ENCODE results near the gene AHI1. TPM values are rescaled to one million over a fixed set of nuclear protein-coding genes. Genes with fewer than 3 reads are reported as not detected.

Gene AHI1
- polyA plus RNA-seq (2013, experiment 1 of 2): 14.2 TPM
- polyA plus RNA-seq (2013, experiment 2 of 2): 13.9 TPM

- Histone ChIP-seq H3K4me2 (ENCODE audit: low read length, poor library complexity, severe bottlenecking) (peak within 1 kb of the TSS; percentile 84), H3K9me3 (ENCODE audit: control insufficient read depth, low read length) (no peaks in the 10 kb centered on the region), H3K18ac (ENCODE audit: low read depth in 1 of 2, low read length in 2 of 2) (peak within 1 kb of the TSS; percentile 81 to 82), H3K23ac (ENCODE audit: low read length in 2 of 2) (peak within 1 kb of the TSS; percentile 22 to 89), H2BK12ac (ENCODE audit: low read length in 2 of 2) (peak within 1 kb of the TSS in 1 of 2 experiments; percentile 84), H3K14ac (ENCODE audit: low read length in 2 of 2) (peak within 1 kb of the TSS; percentile 51 to 98), H3K36me3 (ENCODE audit: control insufficient read depth in 1 of 2, insufficient read depth in 2 of 2, low read depth in 1 of 2, low read length in 2 of 2) (peaks cover 0 to 24% of the 10 kb centered on the region in 2 experiments), H4K8ac (ENCODE audit: low read length) (peak within 1 kb of the TSS; percentile 19), H4K91ac (ENCODE audit: low read length) (peak within 1 kb of the TSS; percentile 6), H2BK15ac (ENCODE audit: low read depth, poor library complexity, severe bottlenecking) (peak within 1 kb of the TSS; percentile 88), H3K4ac (ENCODE audit: low read depth in 1 of 2, low read length in 2 of 2) (peak within 1 kb of the TSS; percentile 46 to 92), H3K9ac (ENCODE audit: low read length) (peak within 1 kb of the TSS; percentile 99), H3K27ac (ENCODE audit: low read length, poor library complexity, severe bottlenecking) (peak within 1 kb of the TSS; percentile 95), H2BK120ac (ENCODE audit: low read depth, low read length) (peak within 1 kb of the TSS; percentile 90), H3K4me1 (ENCODE audit: control insufficient read depth, insufficient read depth, low read depth, low read length) (peaks cover 2% of the 10 kb centered on the region), H2AFZ (ENCODE audit: low read depth, low read length) (peak within 1 kb of the TSS; percentile 97), H3K79me1 (replicated peaks; ENCODE audit: low read length, poor library complexity, severe bottlenecking) (peaks cover 8% of the 10 kb centered on the region), H3K4me3 (ENCODE audit: insufficient read depth in 1 of 2, low read depth in 1 of 2, low read length in 2 of 2) (peak within 1 kb of the TSS; percentile 93 to 97), H2AK5ac (ENCODE audit: low read length, severe bottlenecking) (peak within 1 kb of the TSS; percentile 44), H3K27me3 (ENCODE audit: control insufficient read depth in 1 of 2, insufficient read depth in 1 of 2, low read length in 2 of 2) (no peaks in the 10 kb centered on the region), H2BK5ac (ENCODE audit: low read depth, low read length, poor library complexity, severe bottlenecking) (peak within 1 kb of the TSS; percentile 89)
- peak; percentile 97 for DNase-seq
- WGBS: under 1% methylated on average over 61 of the region's 85 CpGs
Observed at GRCh38 chr6:135497412-135498184, at the start of gene AHI1. TSS of gene AHI1 (minus strand) at chr6:135497740. CDS start at chr6:135492237, 5,503 bp downstream.

- no peaks in the 10 kb centered on the region for H3K9me3 ChIP-seq (ENCODE audit: control insufficient read depth, low read length)
- no peaks in the 10 kb centered on the region for H3K4me1 ChIP-seq (ENCODE audit: control insufficient read depth, insufficient read depth, low read depth, low read length)
- no peak overlapping the region for H3K14ac ChIP-seq (ENCODE audit: low read length in 2 of 2)
- no peak overlapping the region for H2BK12ac ChIP-seq (ENCODE audit: low read length in 2 of 2)
- 87% methylated on average over 7 of the region's 9 CpGs for WGBS
- H4K91ac ChIP-seq (ENCODE audit: low read length): peak overlapping the region; percentile 21
- no peak overlapping the region for H3K27ac ChIP-seq (ENCODE audit: low read length, poor library complexity, severe bottlenecking)
- no peaks in the 10 kb centered on the region for H3K27me3 ChIP-seq (ENCODE audit: control insufficient read depth in 1 of 2, insufficient read depth in 1 of 2, low read length in 2 of 2)
- H2AFZ ChIP-seq (ENCODE audit: low read depth, low read length): no peak overlapping the region
- H2BK120ac ChIP-seq (ENCODE audit: low read depth, low read length): no peak overlapping the region
- H3K4me2 ChIP-seq (ENCODE audit: low read length, poor library complexity, severe bottlenecking): no peak overlapping the region
- no peak overlapping the region for H3K4me3 ChIP-seq (ENCODE audit: insufficient read depth in 1 of 2, low read depth in 1 of 2, low read length in 2 of 2)
- no peak overlapping the region for H2BK15ac ChIP-seq (ENCODE audit: low read depth, poor library complexity, severe bottlenecking)
- H2BK5ac ChIP-seq (ENCODE audit: low read depth, low read length, poor library complexity, severe bottlenecking): no peak overlapping the region
- no peak overlapping the region for H3K23ac ChIP-seq (ENCODE audit: low read length in 2 of 2)
- H2AK5ac ChIP-seq (ENCODE audit: low read length, severe bottlenecking): no peak overlapping the region
- DNase-seq: no peak
- H3K79me1 ChIP-seq (replicated peaks; ENCODE audit: low read length, poor library complexity, severe bottlenecking): no peaks in the 10 kb centered on the region
- H3K9ac ChIP-seq (ENCODE audit: low read length): no peak overlapping the region
- no peak overlapping the region for H3K18ac ChIP-seq (ENCODE audit: low read depth in 1 of 2, low read length in 2 of 2)
- H3K4ac ChIP-seq (ENCODE audit: low read depth in 1 of 2, low read length in 2 of 2): no peak overlapping the region
- no peaks in the 10 kb centered on the region for H3K36me3 ChIP-seq (ENCODE audit: control insufficient read depth in 1 of 2, insufficient read depth in 2 of 2, low read depth in 1 of 2, low read length in 2 of 2)
- H4K8ac ChIP-seq (ENCODE audit: low read length): no peak overlapping the region
Observed at GRCh38 chr6:135546680-135547418, 49.3 kb upstream of the AHI1 start.

- no peak overlapping the region for H3K18ac ChIP-seq (ENCODE audit: low read depth in 1 of 2, low read length in 2 of 2)
- H3K9me3 ChIP-seq (ENCODE audit: control insufficient read depth, low read length): no peaks in the 10 kb centered on the region
- no peaks in the 10 kb centered on the region for H3K27me3 ChIP-seq (ENCODE audit: control insufficient read depth in 1 of 2, insufficient read depth in 1 of 2, low read length in 2 of 2)
- no peak overlapping the region for H4K8ac ChIP-seq (ENCODE audit: low read length)
- H4K91ac ChIP-seq (ENCODE audit: low read length): no peak overlapping the region
- H3K23ac ChIP-seq (ENCODE audit: low read length in 2 of 2): no peak overlapping the region
- H3K14ac ChIP-seq (ENCODE audit: low read length in 2 of 2): no peak overlapping the region
- H3K36me3 ChIP-seq (ENCODE audit: control insufficient read depth in 1 of 2, insufficient read depth in 2 of 2, low read depth in 1 of 2, low read length in 2 of 2): no peaks in the 10 kb centered on the region
- no peak overlapping the region for H2BK120ac ChIP-seq (ENCODE audit: low read depth, low read length)
- no peak for DNase-seq
- H3K4ac ChIP-seq (ENCODE audit: low read depth in 1 of 2, low read length in 2 of 2): no peak overlapping the region
- no peak overlapping the region for H3K9ac ChIP-seq (ENCODE audit: low read length)
- H3K4me1 ChIP-seq (ENCODE audit: control insufficient read depth, insufficient read depth, low read depth, low read length): no peaks in the 10 kb centered on the region
- no peak overlapping the region for H2BK12ac ChIP-seq (ENCODE audit: low read length in 2 of 2)
- no peak overlapping the region for H3K27ac ChIP-seq (ENCODE audit: low read length, poor library complexity, severe bottlenecking)
- no peak overlapping the region for H2AFZ ChIP-seq (ENCODE audit: low read depth, low read length)
- H2BK5ac ChIP-seq (ENCODE audit: low read depth, low read length, poor library complexity, severe bottlenecking): no peak overlapping the region
- H2AK5ac ChIP-seq (ENCODE audit: low read length, severe bottlenecking): no peak overlapping the region
- H3K79me1 ChIP-seq (replicated peaks; ENCODE audit: low read length, poor library complexity, severe bottlenecking): no peaks in the 10 kb centered on the region
- no peak overlapping the region for H3K4me3 ChIP-seq (ENCODE audit: insufficient read depth in 1 of 2, low read depth in 1 of 2, low read length in 2 of 2)
- 93% methylated on average over 2 of the region's 2 CpGs for WGBS
- no peak overlapping the region for H3K4me2 ChIP-seq (ENCODE audit: low read length, poor library complexity, severe bottlenecking)
- no peak overlapping the region for H2BK15ac ChIP-seq (ENCODE audit: low read depth, poor library complexity, severe bottlenecking)
Observed at GRCh38 chr6:135546206-135546605, 48.7 kb upstream of the AHI1 start.

GRCh38 chr6:135540207-135540840, 42.8 kb upstream of the AHI1 start:
- Histone ChIP-seq H3K4ac (ENCODE audit: low read depth in 1 of 2, low read length in 2 of 2) (no peak overlapping the region), H2AFZ (ENCODE audit: low read depth, low read length) (no peak overlapping the region), H3K4me1 (ENCODE audit: control insufficient read depth, insufficient read depth, low read depth, low read length) (peaks cover 3% of the 10 kb centered on the region), H2BK15ac (ENCODE audit: low read depth, poor library complexity, severe bottlenecking) (no peak overlapping the region), H3K27ac (ENCODE audit: low read length, poor library complexity, severe bottlenecking) (no peak overlapping the region), H3K79me1 (replicated peaks; ENCODE audit: low read length, poor library complexity, severe bottlenecking) (no peaks in the 10 kb centered on the region), H3K4me3 (ENCODE audit: insufficient read depth in 1 of 2, low read depth in 1 of 2, low read length in 2 of 2) (no peak overlapping the region), H3K14ac (ENCODE audit: low read length in 2 of 2) (no peak overlapping the region), H3K9ac (ENCODE audit: low read length) (no peak overlapping the region), H3K36me3 (ENCODE audit: control insufficient read depth in 1 of 2, insufficient read depth in 2 of 2, low read depth in 1 of 2, low read length in 2 of 2) (no peaks in the 10 kb centered on the region), H2BK5ac (ENCODE audit: low read depth, low read length, poor library complexity, severe bottlenecking) (no peak overlapping the region), H2BK120ac (ENCODE audit: low read depth, low read length) (no peak overlapping the region), H3K23ac (ENCODE audit: low read length in 2 of 2) (no peak overlapping the region), H3K9me3 (ENCODE audit: control insufficient read depth, low read length) (no peaks in the 10 kb centered on the region), H4K8ac (ENCODE audit: low read length) (no peak overlapping the region), H3K27me3 (ENCODE audit: control insufficient read depth in 1 of 2, insufficient read depth in 1 of 2, low read length in 2 of 2) (no peaks in the 10 kb centered on the region), H3K4me2 (ENCODE audit: low read length, poor library complexity, severe bottlenecking) (no peak overlapping the region), H4K91ac (ENCODE audit: low read length) (no peak overlapping the region), H2AK5ac (ENCODE audit: low read length, severe bottlenecking) (no peak overlapping the region), H2BK12ac (ENCODE audit: low read length in 2 of 2) (no peak overlapping the region), H3K18ac (ENCODE audit: low read depth in 1 of 2, low read length in 2 of 2) (no peak overlapping the region)
- WGBS: 67% methylated on average over 1 of the region's 2 CpGs
- no peak for DNase-seq

All from mesenchymal stem cell (in vitro differentiated cells and primary cell).